Mesothelial cell of epicardium (in vitro differentiated cells): Measurements from ENCODE around the gene STAT1. TPM values are rescaled to one million over a fixed set of nuclear protein-coding genes. Genes with fewer than 3 reads are reported as not detected.
"Not testable (repeated sequence)": the region's sequence is repeated elsewhere in the genome, so short reads cannot be mapped to it uniquely, and the experiment has no call there.

ENCODE experiments used
- DNase-seq, 2 experiments: peaks; one replicate each; pipeline ENCODE4 v3.0.0; 2021; ENCODE audit warnings: low spot score in 2 of 2; ENCODE audit not compliant: unreplicated experiment in 2 of 2
- H3K27ac Mint-ChIP-seq: 2 replicates; pipeline ENCODE4 v1.8.0; 2021; ENCODE audit warnings: mixed read lengths
- H3K27me3 Mint-ChIP-seq: 2 replicates; pipeline ENCODE4 v1.8.0; 2021; ENCODE audit warnings: low read depth, mixed read lengths
- H3K36me3 Mint-ChIP-seq: 2 replicates; pipeline ENCODE4 v1.8.0; 2021; ENCODE audit warnings: mixed read lengths
- H3K4me1 Mint-ChIP-seq: 2 replicates; pipeline ENCODE4 v1.8.0; 2021; ENCODE audit warnings: mixed read lengths
- H3K4me3 Mint-ChIP-seq: 2 replicates; pipeline ENCODE4 v1.8.0; 2021; ENCODE audit warnings: mild to moderate bottlenecking, moderate library complexity, mixed read lengths
- H3K9me3 Mint-ChIP-seq: 2 replicates; pipeline ENCODE4 v1.8.0; 2021; ENCODE audit warnings: mixed read lengths
- CTCF ChIP-seq: fragments of 200-600 bp; sonication (generic); IDR thresholded peaks from one replicate; pipeline ENCODE4 v1.5.0; 2021; ENCODE audit warnings: antibody characterized with exemption; ENCODE audit not compliant: unreplicated experiment
- total RNA-seq: library from RNA; stranded (reverse); gene quantifications from 3 replicates; pipeline ENCODE4 v1.2.1, GENCODE V29; 2021

The STAT1 gene
- total RNA-seq, 1 donor from 2014 or later = 106 TPM

- no peaks in the 10 kb centered on the region for H3K27me3 Mint-ChIP-seq
Measured at GRCh38 chr2:190996338-190996946, 17.5 kb downstream of the STAT1 start.

GRCh38 chr2:190995315-190995714 lies 18.7 kb downstream of the STAT1 start:
- not testable (repeated sequence) for H3K27ac Mint-ChIP-seq, H3K9me3 Mint-ChIP-seq, H3K4me1 Mint-ChIP-seq, H3K4me3 Mint-ChIP-seq, DNase-seq, H3K27me3 Mint-ChIP-seq
- H3K36me3 Mint-ChIP-seq = peaks cover 75% of the 10 kb centered on the region

More at GRCh38 chr2:190996338-190996946, 17.5 kb downstream of the STAT1 start:
- TF ChIP-seq CTCF = no peak
- no peaks in the 10 kb centered on the region for H3K9me3 Mint-ChIP-seq
- H3K4me1 Mint-ChIP-seq = no peaks in the 10 kb centered on the region
- DNase-seq = no peak
- peaks cover 77% of the 10 kb centered on the region for H3K36me3 Mint-ChIP-seq
- H3K4me3 Mint-ChIP-seq = no peak overlapping the region
- H3K27ac Mint-ChIP-seq = no peak overlapping the region

DNA sequence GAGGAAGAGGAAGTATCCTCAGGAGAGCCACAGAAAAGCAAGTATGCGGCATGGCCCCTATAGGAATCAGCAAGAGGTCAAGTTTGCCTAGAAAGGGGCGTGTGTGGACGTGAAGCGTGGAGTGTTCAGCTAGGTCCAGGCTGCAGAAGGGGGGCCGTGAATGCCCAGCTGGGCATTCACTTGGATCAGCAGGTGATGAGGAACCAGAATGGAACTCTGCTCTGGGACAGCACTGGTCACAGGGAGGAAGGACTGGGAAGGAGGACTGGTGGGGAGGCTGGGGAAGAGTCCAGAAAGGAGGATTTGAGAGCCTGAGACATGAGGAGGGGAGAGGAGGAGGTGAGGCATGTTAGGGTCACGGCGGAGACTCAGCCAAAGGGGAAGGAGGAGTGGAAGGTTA lies 19.8 kb downstream of the STAT1 start:
- DNase-seq = no peak
- Mint-ChIP-seq H3K4me3 (no peak overlapping the region), H3K36me3 (peaks cover 71% of the 10 kb centered on the region), H3K4me1 (no peaks in the 10 kb centered on the region), H3K27ac (no peak overlapping the region), H3K9me3 (no peaks in the 10 kb centered on the region), H3K27me3 (no peaks in the 10 kb centered on the region)
- no peak for TF ChIP-seq CTCF

DNA sequence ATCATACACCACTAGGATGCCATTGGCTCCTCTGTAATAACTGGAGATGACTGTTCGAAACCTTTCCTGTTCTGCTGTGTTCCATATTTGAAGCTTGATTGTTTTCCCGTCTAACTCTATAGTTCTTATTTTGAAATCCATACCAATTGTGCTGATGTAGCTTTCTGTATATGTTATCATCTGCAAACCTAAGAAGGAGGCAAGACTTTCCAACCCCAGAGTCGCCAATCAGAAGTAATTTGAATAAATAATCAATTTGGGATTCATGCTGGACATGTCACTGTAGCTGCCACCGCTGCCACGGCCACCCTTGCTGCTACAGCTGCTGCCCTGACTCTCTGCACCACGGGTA lies 20.7 kb downstream of the STAT1 start:
- no peaks in the 10 kb centered on the region for H3K9me3 Mint-ChIP-seq
- TF ChIP-seq CTCF = no peak
- H3K4me1 Mint-ChIP-seq = no peaks in the 10 kb centered on the region
- H3K27ac Mint-ChIP-seq = no peak overlapping the region
- H3K36me3 Mint-ChIP-seq = peaks cover 72% of the 10 kb centered on the region
- H3K4me3 Mint-ChIP-seq = no peak overlapping the region
- H3K27me3 Mint-ChIP-seq = no peaks in the 10 kb centered on the region
- DNase-seq = no peak

DNA sequence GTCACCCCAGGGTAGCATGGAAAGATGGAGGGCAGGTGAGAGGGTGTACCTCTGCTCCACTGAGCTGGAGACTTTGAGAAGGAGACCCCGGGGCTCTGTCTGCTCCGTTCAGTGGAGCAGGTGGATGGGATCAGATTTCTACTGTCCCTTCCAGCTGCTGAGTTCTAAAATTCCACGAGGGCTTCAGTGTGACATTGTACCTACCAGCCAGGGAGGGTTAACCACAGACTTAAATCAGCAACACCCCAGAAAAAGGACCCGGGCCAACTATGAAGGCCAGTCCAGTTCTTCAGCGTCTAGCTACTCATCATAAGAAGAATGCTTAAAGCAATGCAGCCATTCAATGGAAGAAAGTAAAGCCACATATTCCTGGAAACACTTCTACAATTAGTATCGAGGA lies 23.8 kb downstream of the STAT1 start:
- Mint-ChIP-seq H3K27me3 (no peaks in the 10 kb centered on the region), H3K36me3 (peaks cover 69% of the 10 kb centered on the region), H3K9me3 (no peaks in the 10 kb centered on the region), H3K4me3 (no peak overlapping the region), H3K4me1 (no peaks in the 10 kb centered on the region), H3K27ac (no peak overlapping the region)
- no peak for DNase-seq
- TF ChIP-seq CTCF = no peak

GRCh38 chr2:190988910-190989309 lies 25.1 kb downstream of the STAT1 start:
- no peaks in the 10 kb centered on the region for H3K9me3 Mint-ChIP-seq
- H3K27ac Mint-ChIP-seq = no peak overlapping the region
- peaks cover 72% of the 10 kb centered on the region for H3K36me3 Mint-ChIP-seq
- no peak for DNase-seq
- H3K4me1 Mint-ChIP-seq = no peaks in the 10 kb centered on the region
- TF ChIP-seq CTCF = no peak
- H3K27me3 Mint-ChIP-seq = no peaks in the 10 kb centered on the region
- H3K4me3 Mint-ChIP-seq = no peak overlapping the region
